ENCODE data around the gene SH3BGR.

- no peak for TF ChIP-seq POLR2A (IDR thresholded peaks at IDR 0.05; ENCODE audit: low read depth, low read length)
- TF ChIP-seq CTCF (IDR thresholded peaks at IDR 0.05; ENCODE audit: extremely low read depth in 1 of 2, insufficient read depth in 1 of 2, low read depth in 1 of 2, low read length in 2 of 2): no peak
- no peak for TF ChIP-seq POLR2AphosphoS5 (IDR thresholded peaks at IDR 0.05; ENCODE audit: insufficient read depth, low read depth, low read length)
- TF ChIP-seq FOS (IDR thresholded peaks at IDR 0.05; ENCODE audit: borderline replicate concordance, insufficient read depth, low read length): no peak
Measured at GRCh38 chr21:39461419-39461818, 9.6 kb downstream of the SH3BGR start.

Data from endothelial cell of umbilical vein (primary cell).